Loucy (cell line): Measurements from ENCODE around the gene AMDHD1.

Experiments used
- H2AFZ ChIP-seq: fragments of 200-600 bp; sonication (generic); 2 replicates; pipeline ENCODE4 v1.6.0; 2016; ENCODE audit warnings: antibody characterized with exemption, mild to moderate bottlenecking, low read length, moderate library complexity
- H3F3A ChIP-seq: fragments of 200-600 bp; 2 replicates; pipeline ENCODE4 v1.6.0; 2016; ENCODE audit warnings: antibody characterized with exemption, low read depth, mild to moderate bottlenecking
- H3K27me3 ChIP-seq: fragments of 200-600 bp; sonication (generic); 2 replicates; pipeline ENCODE4 v1.6.1; 2014; ENCODE audit warnings: low read length, mild to moderate bottlenecking; ENCODE audit not compliant: insufficient read depth, poor library complexity, severe bottlenecking
- H3K36me3 ChIP-seq: fragments of 200-600 bp; sonication (generic); 2 replicates; pipeline ENCODE4 v1.6.1; 2016; ENCODE audit warnings: low read length; ENCODE audit not compliant: insufficient read depth
- H3K4me1 ChIP-seq: fragments of 200-600 bp; sonication (generic); 2 replicates; pipeline ENCODE4 v1.5.1; 2014; ENCODE audit warnings: low read length, mild to moderate bottlenecking; ENCODE audit not compliant: insufficient read depth, poor library complexity, severe bottlenecking
- H3K4me2 ChIP-seq: fragments of 200-600 bp; sonication (generic); 2 replicates; pipeline ENCODE4 v1.6.0; 2014; ENCODE audit warnings: antibody characterized with exemption, low read length, low read depth, mild to moderate bottlenecking; ENCODE audit not compliant: poor library complexity, severe bottlenecking
- H3K4me3 ChIP-seq: fragments of 200-600 bp; sonication (generic); 2 replicates; pipeline ENCODE4 v1.5.1; 2014; ENCODE audit warnings: low read length, mild to moderate bottlenecking, mixed read lengths; ENCODE audit not compliant: poor library complexity, severe bottlenecking
- H3K79me2 ChIP-seq: fragments of 200-600 bp; sonication (generic); 2 replicates; pipeline ENCODE4 v1.6.1; 2014; ENCODE audit warnings: low read length; ENCODE audit not compliant: insufficient read depth
- H3K9ac ChIP-seq: fragments of 200-600 bp; sonication (generic); 2 replicates; pipeline ENCODE4 v1.6.0; 2014; ENCODE audit warnings: mild to moderate bottlenecking, low read depth, low read length, moderate library complexity; ENCODE audit not compliant: poor library complexity, severe bottlenecking
- H3K9me2 ChIP-seq: fragments of 200-600 bp; sonication (generic); replicated peaks from 2 replicates; pipeline ENCODE4 v1.6.1; 2016; ENCODE audit warnings: low read depth, low read length, mixed read lengths
- H3K9me3 ChIP-seq: fragments of 200-600 bp; sonication (generic); 2 replicates; pipeline ENCODE4 v1.6.1; 2014; ENCODE audit warnings: mild to moderate bottlenecking, antibody characterized with exemption, low read length, low read depth; ENCODE audit not compliant: insufficient read depth
- H4K20me1 ChIP-seq: fragments of 200-600 bp; sonication (generic); 2 replicates; pipeline ENCODE4 v1.6.0; 2014; ENCODE audit warnings: antibody characterized with exemption, low read length, mild to moderate bottlenecking; ENCODE audit not compliant: insufficient read depth, poor library complexity, severe bottlenecking
- CTCF ChIP-seq: fragments of 200-600 bp; sonication (generic); conservative IDR thresholded peaks from 2 replicates; pipeline ENCODE4 v1.5.1; 2014; ENCODE audit warnings: mild to moderate bottlenecking, antibody characterized with exemption, low read length
- EZH2phosphoT487 ChIP-seq: fragments of 200-600 bp; IDR thresholded peaks from 2 replicates; pipeline ENCODE4 v1.6.1; 2018; ENCODE audit warnings: antibody characterized with exemption, mild to moderate bottlenecking, moderate library complexity, borderline replicate concordance

The AMDHD1 gene

GRCh38 chr12:95986635-95987570 is 43.8 kb downstream of the AMDHD1 start:
- TF ChIP-seq CTCF: no peak
- no peak for TF ChIP-seq EZH2phosphoT487
- Histone ChIP-seq H3K27me3 (no peaks in the 10 kb centered on the region), H3K9me3 (no peaks in the 10 kb centered on the region), H3K4me2 (no peak overlapping the region), H3K4me1 (peaks cover 4% of the 10 kb centered on the region), H3K4me3 (no peak overlapping the region), H3K79me2 (no peaks in the 10 kb centered on the region), H3K9ac (no peak overlapping the region), H4K20me1 (no peaks in the 10 kb centered on the region), H2AFZ (no peak overlapping the region), H3K36me3 (no peaks in the 10 kb centered on the region), H3F3A (no peaks in the 10 kb centered on the region), H3K9me2 (no peaks in the 10 kb centered on the region)

GRCh38 chr12:95988506-95989275 is 45.6 kb downstream of the AMDHD1 start:
- H3K4me3 ChIP-seq: no peak overlapping the region
- H4K20me1 ChIP-seq: no peaks in the 10 kb centered on the region
- H3K9me2 ChIP-seq: no peaks in the 10 kb centered on the region
- H3K36me3 ChIP-seq: no peaks in the 10 kb centered on the region
- H3K9me3 ChIP-seq: no peaks in the 10 kb centered on the region
- no peak overlapping the region for H3K4me2 ChIP-seq
- H3K79me2 ChIP-seq: no peaks in the 10 kb centered on the region
- TF ChIP-seq CTCF: no peak
- TF ChIP-seq EZH2phosphoT487: no peak
- H3K9ac ChIP-seq: no peak overlapping the region
- peaks cover 4% of the 10 kb centered on the region for H3K4me1 ChIP-seq
- H3K27me3 ChIP-seq: no peaks in the 10 kb centered on the region
- no peak overlapping the region for H2AFZ ChIP-seq
- H3F3A ChIP-seq: no peaks in the 10 kb centered on the region

- Histone ChIP-seq H3K36me3 (no peaks in the 10 kb centered on the region), H3F3A (no peaks in the 10 kb centered on the region), H2AFZ (no peak overlapping the region), H3K4me2 (no peak overlapping the region), H3K9me3 (no peaks in the 10 kb centered on the region), H3K4me3 (no peak overlapping the region), H3K9ac (no peak overlapping the region), H3K9me2 (no peaks in the 10 kb centered on the region), H4K20me1 (no peaks in the 10 kb centered on the region), H3K27me3 (no peaks in the 10 kb centered on the region), H3K79me2 (no peaks in the 10 kb centered on the region), H3K4me1 (peaks cover 4% of the 10 kb centered on the region)
- no peak for TF ChIP-seq CTCF
- no peak for TF ChIP-seq EZH2phosphoT487
These were observed 46.5 kb downstream of the AMDHD1 start for GRCh38 chr12:95989504-95990123.
